Measurements from ENCODE around the gene RDH13. TPM values are rescaled to one million over a fixed set of nuclear protein-coding genes. Genes with fewer than 3 reads are reported as not detected.
A peak's percentile ranks its signal among the peaks of the same experiment; 100 is the strongest.
"Not testable (repeated sequence)": the region's sequence is repeated elsewhere in the genome, so short reads cannot be mapped to it uniquely, and the experiment has no call there.

RDH13 gene
- total RNA-seq, 1 donor from 2014 or later = 26.0 TPM

DNA sequence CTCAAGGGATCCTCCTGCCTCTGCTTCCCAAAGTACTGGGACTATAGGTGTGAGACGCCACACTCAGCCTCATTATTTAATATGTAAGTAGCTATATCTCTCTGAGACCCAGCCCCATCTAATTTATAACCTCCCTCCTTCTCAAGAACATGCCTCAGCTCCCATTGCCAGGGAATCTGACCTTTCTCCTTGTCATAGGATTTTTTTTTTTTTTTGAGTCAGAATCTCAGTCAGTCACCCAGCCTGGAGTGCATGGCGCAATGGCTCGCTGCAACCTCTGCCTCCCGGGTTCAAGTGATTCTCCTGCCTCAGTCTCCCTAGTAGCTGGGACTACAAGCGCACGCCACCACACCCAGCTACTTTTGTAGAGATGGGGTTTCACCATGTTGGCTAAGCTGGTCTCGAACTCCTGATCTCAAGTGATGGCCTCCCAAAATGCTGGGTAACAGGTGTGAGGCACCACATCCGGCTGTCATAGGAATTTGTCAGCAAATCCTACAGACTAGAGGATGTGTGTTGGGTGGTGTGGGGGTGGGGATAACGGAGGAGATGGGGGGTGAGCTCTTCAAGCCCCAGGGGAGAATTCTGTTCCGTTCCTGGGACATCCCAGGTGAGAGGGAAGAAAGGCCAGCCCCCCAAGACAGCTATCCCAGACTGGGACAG lies 7.6 kb upstream of the RDH13 start:
- H3K4me1 ChIP-seq = peaks cover 6% of the 10 kb centered on the region
- ATAC-seq = no peak
- TF ChIP-seq, protein P1, sequence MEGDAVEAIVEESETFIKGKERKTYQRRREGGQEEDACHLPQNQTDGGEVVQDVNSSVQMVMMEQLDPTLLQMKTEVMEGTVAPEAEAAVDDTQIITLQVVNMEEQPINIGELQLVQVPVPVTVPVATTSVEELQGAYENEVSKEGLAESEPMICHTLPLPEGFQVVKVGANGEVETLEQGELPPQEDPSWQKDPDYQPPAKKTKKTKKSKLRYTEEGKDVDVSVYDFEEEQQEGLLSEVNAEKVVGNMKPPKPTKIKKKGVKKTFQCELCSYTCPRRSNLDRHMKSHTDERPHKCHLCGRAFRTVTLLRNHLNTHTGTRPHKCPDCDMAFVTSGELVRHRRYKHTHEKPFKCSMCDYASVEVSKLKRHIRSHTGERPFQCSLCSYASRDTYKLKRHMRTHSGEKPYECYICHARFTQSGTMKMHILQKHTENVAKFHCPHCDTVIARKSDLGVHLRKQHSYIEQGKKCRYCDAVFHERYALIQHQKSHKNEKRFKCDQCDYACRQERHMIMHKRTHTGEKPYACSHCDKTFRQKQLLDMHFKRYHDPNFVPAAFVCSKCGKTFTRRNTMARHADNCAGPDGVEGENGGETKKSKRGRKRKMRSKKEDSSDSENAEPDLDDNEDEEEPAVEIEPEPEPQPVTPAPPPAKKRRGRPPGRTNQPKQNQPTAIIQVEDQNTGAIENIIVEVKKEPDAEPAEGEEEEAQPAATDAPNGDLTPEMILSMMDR (IDR thresholded peaks at IDR 0.05) = no peak
- H3K27ac ChIP-seq = no peak overlapping the region
- intact Hi-C loops (cut with DNase I) = no loop called here
- DNase-seq = no peak
- peaks cover 26% of the 10 kb centered on the region for H3K27me3 ChIP-seq (ENCODE audit: low read depth)
- no peak overlapping the region for H3K4me3 ChIP-seq
- H3K9me3 ChIP-seq = no peaks in the 10 kb centered on the region
- no peaks in the 10 kb centered on the region for H3K36me3 ChIP-seq

GRCh38 chr19:55069865-55070197 lies 6.9 kb upstream of the RDH13 start:
- Histone ChIP-seq H3K36me3 (no peaks in the 10 kb centered on the region), H3K27me3 (ENCODE audit: low read depth) (peaks cover 25% of the 10 kb centered on the region), H3K4me3 (peak overlapping the region; percentile 44), H3K27ac (peak overlapping the region; percentile 73), H3K9me3 (no peaks in the 10 kb centered on the region), H3K4me1 (peaks cover 6% of the 10 kb centered on the region)
- DNase-seq = no peak
- intact Hi-C loops (cut with DNase I) = no loop called here
- TF ChIP-seq, protein P1 (IDR thresholded peaks at IDR 0.05) = no peak
- ATAC-seq = no peak

GRCh38 chr19:55068950-55069864 lies 6.3 kb upstream of the RDH13 start:
- TF ChIP-seq, protein P1 (IDR thresholded peaks at IDR 0.05) = no peak
- peaks cover 6% of the 10 kb centered on the region for H3K4me1 ChIP-seq
- peak overlapping the region; percentile 44 for H3K4me3 ChIP-seq
- DNase-seq = peak; percentile 79
- no peaks in the 10 kb centered on the region for H3K36me3 ChIP-seq
- H3K9me3 ChIP-seq = no peaks in the 10 kb centered on the region
- H3K27ac ChIP-seq = peak overlapping the region; percentile 73
- H3K27me3 ChIP-seq (ENCODE audit: low read depth) = peaks cover 25% of the 10 kb centered on the region
- peak; percentile 92 to 94 for ATAC-seq
- intact Hi-C loops (cut with DNase I) = no loop called here

- Histone ChIP-seq H3K27ac (no peak overlapping the region), H3K4me3 (no peak overlapping the region), H3K27me3 (ENCODE audit: low read depth) (peaks cover 25% of the 10 kb centered on the region), H3K4me1 (peaks cover 6% of the 10 kb centered on the region), H3K9me3 (no peaks in the 10 kb centered on the region), H3K36me3 (no peaks in the 10 kb centered on the region)
- intact Hi-C loops (cut with DNase I) = no loop called here
- DNase-seq (no peak), ATAC-seq (no peak)
- TF ChIP-seq, protein P1 (IDR thresholded peaks at IDR 0.05) = no peak
Measured at GRCh38 chr19:55067869-55068268, 4.9 kb upstream of the RDH13 start.

DNA sequence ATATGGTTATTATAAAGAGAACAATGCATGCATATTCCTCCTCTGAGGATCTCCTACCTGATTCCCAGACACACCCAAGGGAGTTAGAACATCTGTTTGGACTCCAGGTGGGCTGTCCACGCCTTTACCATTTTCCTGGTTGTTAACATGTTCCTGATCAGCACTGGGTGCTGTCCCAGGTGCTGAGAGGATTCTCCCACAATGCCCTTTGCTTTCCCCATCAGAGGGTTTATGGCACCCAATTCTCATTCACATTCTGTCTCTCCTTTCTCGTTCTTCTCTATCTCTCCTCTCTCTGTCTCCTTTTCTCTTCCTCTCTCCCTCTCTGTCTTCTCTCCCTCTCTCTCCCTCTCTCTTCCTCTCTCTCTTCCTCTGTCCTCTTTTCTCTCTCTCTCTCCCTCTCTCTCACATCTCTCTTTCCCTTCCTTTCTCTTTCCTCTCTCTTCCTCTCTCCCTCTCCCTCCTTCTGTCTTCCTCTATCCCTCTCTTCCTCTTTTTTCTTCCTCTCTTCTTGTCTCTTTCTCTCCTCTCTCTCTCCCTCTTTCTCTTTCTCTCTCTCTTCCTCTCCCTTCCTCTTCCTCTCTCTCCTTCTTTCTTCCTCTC lies 3.3 kb upstream of the RDH13 start:
- intact Hi-C loops (cut with DNase I) = no loop called here
- H3K27ac ChIP-seq = no peak overlapping the region
- H3K36me3 ChIP-seq = no peaks in the 10 kb centered on the region
- TF ChIP-seq, protein P1 (IDR thresholded peaks at IDR 0.05) = no peak
- H3K27me3 ChIP-seq (ENCODE audit: low read depth) = peaks cover 16% of the 10 kb centered on the region
- no peak overlapping the region for H3K4me3 ChIP-seq
- ATAC-seq (no peak), DNase-seq (no peak)
- H3K9me3 ChIP-seq = no peaks in the 10 kb centered on the region
- H3K4me1 ChIP-seq = peaks cover 17% of the 10 kb centered on the region

DNA sequence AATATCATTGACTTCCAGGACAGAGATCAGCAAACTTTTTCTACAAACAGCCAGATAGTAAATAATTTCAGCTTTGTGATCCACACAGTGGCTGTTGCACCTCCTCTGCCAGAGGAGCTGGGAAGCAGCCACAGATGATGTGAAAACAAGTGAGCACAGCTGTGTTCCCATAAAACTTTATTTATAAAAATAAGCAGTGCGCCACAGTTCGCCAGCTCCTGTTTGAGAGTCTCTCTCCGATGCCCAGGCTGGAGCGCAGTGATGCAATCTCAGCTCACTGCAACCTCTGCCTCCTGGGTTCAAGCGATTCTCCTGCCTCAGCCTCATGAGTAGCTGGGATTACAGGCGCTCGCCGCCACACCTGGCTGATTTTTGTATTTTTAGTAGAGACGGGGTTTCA lies 2.6 kb upstream of the RDH13 start:
- peaks cover 17% of the 10 kb centered on the region for H3K4me1 ChIP-seq
- H3K36me3 ChIP-seq; H3K27ac ChIP-seq; intact Hi-C loops (cut with DNase I); H3K4me3 ChIP-seq; DNase-seq; ATAC-seq; H3K9me3 ChIP-seq: not testable (repeated sequence)
- H3K27me3 ChIP-seq (ENCODE audit: low read depth) = peaks cover 14% of the 10 kb centered on the region

All from lower lobe of right lung (tissue), 2 donors.